Measurements from ENCODE around the gene CLDN15. TPM values are rescaled to one million over a fixed set of nuclear protein-coding genes. Genes with fewer than 3 reads are reported as not detected.

The CLDN15 gene
- total RNA-seq, 1 experiment from 2014 or later, result 6.5 TPM

GRCh38 chr7:101202603-101202918 lies 35.0 kb downstream of the CLDN15 start:
- H3K4me1 Mint-ChIP-seq, result peaks cover 28% of the 10 kb centered on the region
- no peaks in the 10 kb centered on the region for H3K9me3 Mint-ChIP-seq
- DNase-seq (ENCODE audit: low spot score) (no peak), ATAC-seq (no peak)
- H3K4me3 Mint-ChIP-seq, result peak overlapping the region; percentile 72
- H3K27me3 Mint-ChIP-seq (ENCODE audit: low read depth), result peaks cover 16% of the 10 kb centered on the region
- TF ChIP-seq CDX4 (CRISPR knock-in tag; IDR thresholded peaks at IDR 0.05; ENCODE audit: borderline replicate concordance), result no peak
- no peak for TF ChIP-seq NFYB (CRISPR knock-in tag; conservative IDR thresholded peaks at IDR 0.05; ENCODE audit: low read depth)
- TF ChIP-seq FOXJ3 (CRISPR knock-in tag; IDR thresholded peaks at IDR 0.05; ENCODE audit: borderline replicate concordance), result no peak
- TF ChIP-seq ZNF532 (CRISPR knock-in tag; IDR thresholded peaks at IDR 0.05; ENCODE audit: borderline replicate concordance), result no peak
- peak; percentile 90 for TF ChIP-seq ZNF121 (CRISPR knock-in tag; IDR thresholded peaks at IDR 0.05)
- no peak for TF ChIP-seq NR3C1 (CRISPR knock-in tag; conservative IDR thresholded peaks at IDR 0.05; ENCODE audit: low read depth)
- no peak for TF ChIP-seq KAT7 (CRISPR knock-in tag; IDR thresholded peaks at IDR 0.05; ENCODE audit: borderline replicate concordance)
- TF ChIP-seq IRF2 (CRISPR knock-in tag; IDR thresholded peaks at IDR 0.05; ENCODE audit: borderline replicate concordance, low read depth), result no peak
- CTCF ChIA-PET, result interaction anchor here (1.0 to 5.3 kb wide), 9 partner anchors 10 to 313 kb away, joined by 3 to 57 read pairs (median 10); partner anchors contain the start of genes FIS1, PLOD3, UFSP1 and ZNHIT1
- POLR2A ChIA-PET, result interaction anchor here (0.6 to 1.4 kb wide), 3 partner anchors 15 to 125 kb away, joined by 5 to 8 read pairs (median 7); partner anchors contain the start of genes PLOD3 and ZNHIT1
- no peaks in the 10 kb centered on the region for H3K36me3 Mint-ChIP-seq
- H3K27ac Mint-ChIP-seq, result no peak overlapping the region

- peak; percentile 62 for ATAC-seq
- no peaks in the 10 kb centered on the region for H3K9me3 Mint-ChIP-seq
- H3K4me3 Mint-ChIP-seq, result peak overlapping the region; percentile 72
- ChIA-PET CTCF (interaction anchor here (0.5 to 5.3 kb wide), 14 partner anchors 10 to 1097 kb away, joined by 3 to 57 read pairs (median 4); partner anchors contain the start of genes FIS1, PLOD3, UFSP1 and ZNHIT1), POLR2A (interaction anchor here (0.6 to 1.4 kb wide), 4 partner anchors 16 to 124 kb away, joined by 5 to 8 read pairs (median 6); partner anchors contain the start of genes PLOD3 and ZNHIT1)
- peak; percentile 56 for DNase-seq (ENCODE audit: low spot score)
- no peak overlapping the region for H3K27ac Mint-ChIP-seq
- peaks cover 16% of the 10 kb centered on the region for H3K27me3 Mint-ChIP-seq (ENCODE audit: low read depth)
- H3K36me3 Mint-ChIP-seq, result no peaks in the 10 kb centered on the region
- peaks cover 28% of the 10 kb centered on the region for H3K4me1 Mint-ChIP-seq
- TF ChIP-seq CTCF (IDR thresholded peaks at IDR 0.05), result no peak
- no peak for TF ChIP-seq MXD4 (CRISPR knock-in tag; IDR thresholded peaks at IDR 0.05; ENCODE audit: borderline replicate concordance)
- no peak for TF ChIP-seq NR1H2 (CRISPR knock-in tag; IDR thresholded peaks at IDR 0.05)
- no peak for TF ChIP-seq IRF1 (CRISPR knock-in tag; IDR thresholded peaks at IDR 0.05)
- no peak for TF ChIP-seq MYBL2 (CRISPR knock-in tag; IDR thresholded peaks at IDR 0.05)
- no peak for TF ChIP-seq ZNF425 (CRISPR knock-in tag; conservative IDR thresholded peaks at IDR 0.05)
- no peak for TF ChIP-seq ERG (CRISPR knock-in tag; IDR thresholded peaks at IDR 0.05)
- TF ChIP-seq TEAD4 (CRISPR knock-in tag; IDR thresholded peaks at IDR 0.05), result no peak
- no peak; the same call in 1 of the 2 replicates for TF ChIP-seq NFYB (CRISPR knock-in tag; conservative IDR thresholded peaks at IDR 0.05; ENCODE audit: low read depth)
- TF ChIP-seq ZNF671 (CRISPR knock-in tag; IDR thresholded peaks at IDR 0.05), result no peak
- no peak for TF ChIP-seq USF1 (CRISPR knock-in tag; IDR thresholded peaks at IDR 0.05)
- TF ChIP-seq E2F5 (CRISPR knock-in tag; IDR thresholded peaks at IDR 0.05), result 0 out of 2 replicates have a peak, but pooled peaks have one; percentile 31
- 0 out of 2 replicates have a peak, but pooled peaks have one; percentile 56 for TF ChIP-seq NR3C1 (CRISPR knock-in tag; conservative IDR thresholded peaks at IDR 0.05; ENCODE audit: low read depth)
Measured at GRCh38 chr7:101201695-101202602, 35.7 kb downstream of the CLDN15 start.

Measured in WTC11 (cell line).